Measurements from ENCODE around the gene CNOT2. TPM values are rescaled to one million over a fixed set of nuclear protein-coding genes. Genes with fewer than 3 reads are reported as not detected.
"Not testable (repeated sequence)": the region's sequence is repeated elsewhere in the genome, so short reads cannot be mapped to it uniquely, and the experiment has no call there.

CNOT2 gene
- total and polyA plus RNA-seq, 7 donors: 36.7 to 171 (median 98.8) TPM

- WGBS, 2 donors: 93 to 94% methylated on average over 4 of the region's 4 CpGs
- intact Hi-C loops (cut with DNase I): no loop called here
- Histone ChIP-seq H3K27me3 (no peaks in the 10 kb centered on the region), H3K9me3 (peaks cover 0 to 2% (median 0%) of the 10 kb centered on the region in 4 donors), H3K4me3 (no peak overlapping the region), H3K4me1 (no peaks in the 10 kb centered on the region), H3K27ac (no peak overlapping the region), H3K36me3 (no peaks in the 10 kb centered on the region)
- DNase-seq: no peak
- no peak for TF ChIP-seq EP300 (IDR thresholded peaks at IDR 0.05)
- no peak for TF ChIP-seq POLR2A (IDR thresholded peaks at IDR 0.05)
- TF ChIP-seq POLR2AphosphoS5 (IDR thresholded peaks at IDR 0.05): no peak
- TF ChIP-seq CTCF (IDR thresholded peaks at IDR 0.05): no peak
Observed at GRCh38 chr12:70383484-70383883, 140.3 kb downstream of the CNOT2 start.

- Histone ChIP-seq H3K4me3 (no peak overlapping the region), H3K27me3 (no peaks in the 10 kb centered on the region), H3K36me3 (no peaks in the 10 kb centered on the region), H3K4me1 (no peaks in the 10 kb centered on the region), H3K27ac (no peak overlapping the region), H3K9me3 (no peaks in the 10 kb centered on the region)
- 87 to 91% methylated on average over 3 of the region's 3 CpGs for WGBS, 2 donors
- no peak for TF ChIP-seq POLR2AphosphoS5 (IDR thresholded peaks at IDR 0.05)
- intact Hi-C loops (cut with DNase I): no loop called here
- DNase-seq: no peak
Observed at GRCh38 chr12:70383886-70384285, 140.7 kb downstream of the CNOT2 start.

GRCh38 chr12:70386771-70387170 is 143.5 kb downstream of the CNOT2 start:
- Histone ChIP-seq H3K4me1 (no peaks in the 10 kb centered on the region), H3K9me3 (peaks cover 0 to 4% (median 2%) of the 10 kb centered on the region in 4 donors), H3K36me3 (no peaks in the 10 kb centered on the region), H3K27ac (no peak overlapping the region), H3K4me3 (no peak overlapping the region), H3K27me3 (no peaks in the 10 kb centered on the region)
- TF ChIP-seq EP300 (IDR thresholded peaks at IDR 0.05) (no peak), POLR2AphosphoS5 (IDR thresholded peaks at IDR 0.05) (no peak), POLR2A (IDR thresholded peaks at IDR 0.05) (no peak), CTCF (IDR thresholded peaks at IDR 0.05) (no peak)
- no peak for DNase-seq
- intact Hi-C loops (cut with DNase I): no loop called here
- WGBS, 2 donors: 66 to 78% methylated on average over 1 of the region's 1 CpG

- 81 to 92% methylated on average over 2 of the region's 2 CpGs for WGBS, 2 donors
- Histone ChIP-seq H3K4me3 (no peak overlapping the region), H3K4me1 (no peaks in the 10 kb centered on the region), H3K9me3 (peaks cover 0 to 4% (median 2%) of the 10 kb centered on the region in 4 donors), H3K27me3 (no peaks in the 10 kb centered on the region), H3K36me3 (no peaks in the 10 kb centered on the region), H3K27ac (no peak overlapping the region)
- no peak for DNase-seq
- TF ChIP-seq EP300 (IDR thresholded peaks at IDR 0.05): no peak
- TF ChIP-seq POLR2A (IDR thresholded peaks at IDR 0.05): no peak
- TF ChIP-seq POLR2AphosphoS5 (IDR thresholded peaks at IDR 0.05): no peak
- TF ChIP-seq CTCF (IDR thresholded peaks at IDR 0.05): no peak
- intact Hi-C loops (cut with DNase I): no loop called here
Observed at GRCh38 chr12:70389678-70390077, 146.4 kb downstream of the CNOT2 start.

GRCh38 chr12:70392631-70393030 is 149.4 kb downstream of the CNOT2 start:
- intact Hi-C loops (cut with DNase I); DNase-seq: not testable (repeated sequence)
- WGBS, 2 donors: 57 to 85% methylated on average over 1 of the region's 1 CpG

GRCh38 chr12:70393787-70394499 is 150.7 kb downstream of the CNOT2 start:
- peaks cover 0 to 4% (median 2%) of the 10 kb centered on the region in 4 donors for H3K9me3 ChIP-seq
- intact Hi-C loops (cut with DNase I): no loop called here
- no peaks in the 10 kb centered on the region for H3K27me3 ChIP-seq
- WGBS, 2 donors: 70 to 78% methylated on average over 2 of the region's 2 CpGs
- H3K4me1 ChIP-seq: no peaks in the 10 kb centered on the region
- H3K4me3 ChIP-seq: no peak overlapping the region
- no peak overlapping the region for H3K27ac ChIP-seq
- no peak for DNase-seq
- TF ChIP-seq CTCF (IDR thresholded peaks at IDR 0.05) (no peak), POLR2A (IDR thresholded peaks at IDR 0.05) (no peak), POLR2AphosphoS5 (IDR thresholded peaks at IDR 0.05) (no peak), EP300 (IDR thresholded peaks at IDR 0.05) (no peak)
- no peaks in the 10 kb centered on the region for H3K36me3 ChIP-seq

More at GRCh38 chr12:70392631-70393030, 149.4 kb downstream of the CNOT2 start:
- H3K9me3 ChIP-seq, H3K27me3 ChIP-seq, H3K27ac ChIP-seq, H3K36me3 ChIP-seq, H3K4me1 ChIP-seq, H3K4me3 ChIP-seq: not testable (repeated sequence)

Measured in sigmoid colon (tissue), 7 donors.